ENCODE results near the gene MORC3. TPM values are rescaled to one million over a fixed set of nuclear protein-coding genes. Genes with fewer than 3 reads are reported as not detected.

MORC3 gene
- total and polyA plus RNA-seq, 9 of the 15 experiments (the other 6 are each of a cell fraction or from before 2014, with no cell fraction given) = 12.7 to 53.7 (median 36.0) TPM

- ATAC-seq (no peak), FAIRE-seq (no peak), DNase-seq (ENCODE audit: extremely low read depth in 1 of 4, low spot score in 3 of 4) (no peak)
- no peak overlapping the region for H3K9ac ChIP-seq (ENCODE audit: insufficient read depth in 1 of 2, low read depth in 2 of 2, low read length in 2 of 2)
- H3K4me1 ChIP-seq (replicated peaks in 1 of 2; ENCODE audit: control insufficient read depth in 2 of 2, insufficient read depth in 2 of 2, low read length in 2 of 2) = peaks cover 0 to 4% of the 10 kb centered on the region in 2 experiments; a peak in 1 of 5 replicates
- no TSS peak for BruUV-seq (replicated peaks)
- TF ChIP-seq TFE3 (CRISPR knock-in tag; IDR thresholded peaks at IDR 0.05) = peak; percentile 82
- no peak for TF ChIP-seq ZNF274 (IDR thresholded peaks at IDR 0.05; ENCODE audit: borderline replicate concordance, low read depth, low read length)
- no peak overlapping the region for H3K27ac ChIP-seq (ENCODE audit: extremely low read depth, low read depth, low read length)
- intact Hi-C loops (cut with micrococcal nuclease) = no loop called here
- in situ Hi-C loops (cut with MboI) = no loop called here
- WGBS (ENCODE audit: insufficient coverage, low coverage, missing lambda C conversion rate) = 39% methylated on average over 8 of the region's 8 CpGs
- ChIA-PET POLR2A (no interaction called here), CTCF (ENCODE audit: low intra/inter-chr PET ratio) (no interaction called here)
- no peaks in the 10 kb centered on the region for H3K79me2 ChIP-seq (ENCODE audit: control insufficient read depth, insufficient read depth, low read length)
- H3K9me1 ChIP-seq (ENCODE audit: control insufficient read depth, insufficient read depth, low read length) = no peaks in the 10 kb centered on the region
- 0 out of 2 replicates have a peak, but pooled peaks cover 3% of the 10 kb centered on the region for H4K20me1 ChIP-seq (replicated peaks; ENCODE audit: control insufficient read depth, insufficient read depth, low read length)
- peaks cover 0 to 16% of the 10 kb centered on the region in 2 experiments for H3K27me3 ChIP-seq (ENCODE audit: control insufficient read depth in 2 of 2, insufficient read depth in 2 of 2, low read length in 2 of 2)
- no peaks in the 10 kb centered on the region for H3K9me3 ChIP-seq (replicated peaks; ENCODE audit: control insufficient read depth, insufficient read depth, low read depth, low read length)
- H3K4me3 ChIP-seq = no peak overlapping the region
- H2AFZ ChIP-seq (ENCODE audit: low read depth, low read length) = no peak overlapping the region
- H3K4me2 ChIP-seq (ENCODE audit: insufficient read depth, low read length) = no peak overlapping the region
- no peaks in the 10 kb centered on the region for H3K36me3 ChIP-seq (ENCODE audit: control insufficient read depth, insufficient read depth, low read length)
These were observed 28.5 kb upstream of the MORC3 start for GRCh38 chr21:36291509-36291908.

- H3K4me1 ChIP-seq (replicated peaks in 1 of 2; ENCODE audit: control insufficient read depth in 2 of 2, insufficient read depth in 2 of 2, low read length in 2 of 2) = peaks cover 4 to 16% of the 10 kb centered on the region in 2 experiments; a peak in 4 of 5 replicates
- H3K4me2 ChIP-seq (ENCODE audit: insufficient read depth, low read length) = peak overlapping the region; percentile 73
- FAIRE-seq = no peak
- H3K79me2 ChIP-seq (ENCODE audit: control insufficient read depth, insufficient read depth, low read length) = no peaks in the 10 kb centered on the region
- no peak for DNase-seq (ENCODE audit: extremely low read depth in 1 of 4, low spot score in 3 of 4)
- ATAC-seq = no peak
- intact Hi-C loops (cut with micrococcal nuclease) (no loop called here), in situ Hi-C loops (cut with MboI) (no loop called here)
- H3K36me3 ChIP-seq (ENCODE audit: control insufficient read depth, insufficient read depth, low read length) = no peaks in the 10 kb centered on the region
- no peak overlapping the region for H3K9ac ChIP-seq (ENCODE audit: insufficient read depth in 1 of 2, low read depth in 2 of 2, low read length in 2 of 2)
- no peak overlapping the region for H3K4me3 ChIP-seq
- no peaks in the 10 kb centered on the region for H3K9me3 ChIP-seq (replicated peaks; ENCODE audit: control insufficient read depth, insufficient read depth, low read depth, low read length)
- peak overlapping the region; percentile 52; the same call in 2 of the 3 replicates for H3K27ac ChIP-seq (ENCODE audit: extremely low read depth, low read depth, low read length)
- no peak for TF ChIP-seq TRIM24 (IDR thresholded peaks at IDR 0.05)
- TF ChIP-seq ZNF121 (CRISPR knock-in tag; conservative IDR thresholded peaks at IDR 0.05) = peak; percentile 95
- no peak for TF ChIP-seq ZBTB5 (IDR thresholded peaks at IDR 0.05)
- peak; percentile 21; the same call in 1 of the 2 replicates for TF ChIP-seq FOXK1 (CRISPR knock-in tag; IDR thresholded peaks at IDR 0.05; ENCODE audit: borderline replicate concordance)
- TF ChIP-seq ZNF77 (CRISPR knock-in tag; IDR thresholded peaks at IDR 0.05) = no peak
- peak; percentile 52 for TF ChIP-seq RBM25 (IDR thresholded peaks at IDR 0.05; ENCODE audit: low read depth, low read length, severe bottlenecking)
- 0 out of 4 replicates have a peak, but pooled peaks of 1 of the 2 experiments have one; percentile 31 for TF ChIP-seq TEAD1 (CRISPR knock-in tag; IDR thresholded peaks at IDR 0.05)
- TF ChIP-seq JUN (IDR thresholded peaks at IDR 0.05; ENCODE audit: borderline replicate concordance, low read depth, low read length) = no peak
- TF ChIP-seq JUN (CRISPR knock-in tag; IDR thresholded peaks at IDR 0.05; ENCODE audit: borderline replicate concordance) = 0 out of 2 replicates have a peak, but pooled peaks have one; percentile 45
- TF ChIP-seq KDM2B (CRISPR knock-in tag; IDR thresholded peaks at IDR 0.05) = no peak
- WGBS (ENCODE audit: insufficient coverage, low coverage, missing lambda C conversion rate) = 73% methylated on average over 4 of the region's 4 CpGs
- H3K9me1 ChIP-seq (ENCODE audit: control insufficient read depth, insufficient read depth, low read length) = no peaks in the 10 kb centered on the region
- no TSS peak for BruUV-seq (replicated peaks)
- POLR2A ChIA-PET = interaction anchor here (0.7 to 1.0 kb wide), 4 partner anchors 9 to 119 kb away, joined by 3 to 7 read pairs (median 4); no protein-coding TSS in a partner anchor
- H3K27me3 ChIP-seq (ENCODE audit: control insufficient read depth in 2 of 2, insufficient read depth in 2 of 2, low read length in 2 of 2) = peaks cover 0 to 2% of the 10 kb centered on the region in 2 experiments; a peak in 2 of 5 replicates
- peak overlapping the region; percentile 95 for H2AFZ ChIP-seq (ENCODE audit: low read depth, low read length)
- no peaks in the 10 kb centered on the region for H4K20me1 ChIP-seq (replicated peaks; ENCODE audit: control insufficient read depth, insufficient read depth, low read length)
- CTCF ChIA-PET (ENCODE audit: low intra/inter-chr PET ratio) = no interaction called here
These were observed 22.5 kb upstream of the MORC3 start for GRCh38 chr21:36297406-36297937.
